ENCODE measurements around the gene SPATA7.

- TF ChIP-seq BHLHE40 (IDR thresholded peaks at IDR 0.05; ENCODE audit: low read depth, low read length) (no peak), POLR2A (IDR thresholded peaks at IDR 0.05; ENCODE audit: low read depth, low read length) (no peak), MAFK (IDR thresholded peaks at IDR 0.05; ENCODE audit: low read depth, low read length) (no peak), CTCF (conservative IDR thresholded peaks at IDR 0.05; ENCODE audit: low read depth, low read length) (no peak), RCOR1 (IDR thresholded peaks at IDR 0.05; ENCODE audit: insufficient replicate concordance, low read length) (no peak), RFX5 (IDR thresholded peaks at IDR 0.05; ENCODE audit: low read depth, low read length) (no peak), CHD1 (IDR thresholded peaks at IDR 0.05; ENCODE audit: low read depth, low read length) (no peak), USF2 (IDR thresholded peaks at IDR 0.05; ENCODE audit: low read depth, low read length) (peak; percentile 53), RAD21 (IDR thresholded peaks at IDR 0.05; ENCODE audit: low read length) (no peak), MXI1 (IDR thresholded peaks at IDR 0.05; ENCODE audit: borderline replicate concordance, low read depth, low read length) (no peak), MAZ (IDR thresholded peaks at IDR 0.05; ENCODE audit: borderline replicate concordance, low read depth, low read length) (no peak), ELK1 (IDR thresholded peaks at IDR 0.05; ENCODE audit: borderline replicate concordance, low read depth, low read length) (no peak), NFE2L2 (IDR thresholded peaks at IDR 0.05; ENCODE audit: low read depth, low read length) (no peak)
Observed at GRCh38 chr14:88477513-88478250, 92.2 kb downstream of the SPATA7 start.
